GM12891 (cell line): ENCODE results near the gene PSMD9.
"Not testable (repeated sequence)": the region's sequence is repeated elsewhere in the genome, so short reads cannot be mapped to it uniquely, and the experiment has no call there.

Source experiments
- DNase-seq: peaks from one replicate; pipeline ENCODE4 v3.0.0; 2011; ENCODE audit warnings: low spot score; ENCODE audit not compliant: insufficient read length
- FAIRE-seq: peaks from 2 replicates; lab custom pipeline; 2011; peaks lifted over from hg19 to GRCh38; lab: Jason Lieb, UNC
- PAX5 ChIP-seq: IDR thresholded peaks from 2 replicates; pipeline ENCODE4 v1.6.1; 2011; ENCODE audit warnings: low read length, moderate library complexity, mild to moderate bottlenecking; ENCODE audit not compliant: insufficient read depth, severe bottlenecking
- POLR2A ChIP-seq: IDR thresholded peaks from 2 replicates; pipeline ENCODE4 v1.6.1; 2011; ENCODE audit warnings: low read depth, low read length, control low read depth
- POLR2AphosphoS5 ChIP-seq: IDR thresholded peaks from 2 replicates; pipeline ENCODE4 v1.6.1; 2011; ENCODE audit warnings: low read depth, low read length, control low read depth
- POU2F2 ChIP-seq: IDR thresholded peaks from 2 replicates; pipeline ENCODE4 v1.6.1; 2011; ENCODE audit warnings: low read depth, mild to moderate bottlenecking, control low read depth, low read length, moderate library complexity
- SPI1 ChIP-seq: IDR thresholded peaks from 2 replicates; pipeline ENCODE4 v1.6.1; 2011; ENCODE audit warnings: low read depth, low read length, control low read depth
- TAF1 ChIP-seq: IDR thresholded peaks from 2 replicates; pipeline ENCODE4 v1.6.1; 2011; ENCODE audit warnings: low read depth, low read length, control low read depth

PSMD9 gene

DNA sequence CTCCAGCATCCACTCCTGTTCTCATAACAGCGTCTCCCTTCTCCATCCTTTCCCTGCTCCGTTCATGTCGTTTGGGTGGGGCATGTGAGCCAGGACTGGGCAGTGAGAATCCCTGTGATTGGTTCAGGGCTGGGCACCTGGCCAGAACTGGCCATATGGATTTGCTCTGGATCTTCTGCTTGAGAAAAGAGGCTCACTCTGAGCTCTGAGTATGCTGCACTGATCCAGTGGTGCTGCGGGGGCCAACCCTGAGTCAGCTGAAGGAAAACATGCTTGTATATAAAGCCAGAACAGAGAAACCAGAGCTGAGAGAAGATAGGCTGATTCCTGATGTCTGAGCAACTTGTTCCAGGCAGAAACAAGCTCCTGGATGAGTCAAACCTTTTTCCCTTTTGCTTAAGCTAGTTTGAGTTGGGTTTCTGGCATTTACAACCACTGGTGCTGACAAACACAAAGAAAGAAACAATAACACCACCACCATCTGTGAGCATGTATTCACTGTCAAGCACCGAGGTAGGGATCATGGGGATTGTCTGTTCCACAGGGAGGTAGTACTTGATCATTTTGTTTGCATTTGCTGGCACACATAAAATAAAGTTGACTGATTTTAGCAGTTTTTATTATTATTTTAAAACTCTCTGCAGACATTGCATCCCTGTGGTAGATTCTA, 15.9 kb upstream of the PSMD9 start:
- no peak for DNase-seq
- FAIRE-seq = no peak
- TF ChIP-seq POLR2AphosphoS5 = no peak
- no peak for TF ChIP-seq SPI1
- TF ChIP-seq PAX5 = no peak
- no peak for TF ChIP-seq TAF1

- no peak for TF ChIP-seq POLR2A
- no peak for TF ChIP-seq POU2F2
- FAIRE-seq (no peak), DNase-seq (no peak)
Measured at GRCh38 chr12:121873216-121873569, 15.4 kb upstream of the PSMD9 start.

GRCh38 chr12:121874071-121874470, 14.5 kb upstream of the PSMD9 start:
- FAIRE-seq (no peak), DNase-seq (no peak)
- TF ChIP-seq TAF1 = no peak
- no peak for TF ChIP-seq POU2F2
- TF ChIP-seq SPI1 = no peak
- TF ChIP-seq POLR2A = no peak
- TF ChIP-seq PAX5 = no peak
- no peak for TF ChIP-seq POLR2AphosphoS5

GRCh38 chr12:121875582-121875981, 13.0 kb upstream of the PSMD9 start:
- TF ChIP-seq POLR2AphosphoS5 (no peak), POLR2A (no peak), TAF1 (no peak), PAX5 (no peak), SPI1 (no peak), POU2F2 (no peak)
- DNase-seq (no peak), FAIRE-seq (no peak)

GRCh38 chr12:121876080-121876447, 12.5 kb upstream of the PSMD9 start:
- FAIRE-seq, DNase-seq: not testable (repeated sequence)

DNA sequence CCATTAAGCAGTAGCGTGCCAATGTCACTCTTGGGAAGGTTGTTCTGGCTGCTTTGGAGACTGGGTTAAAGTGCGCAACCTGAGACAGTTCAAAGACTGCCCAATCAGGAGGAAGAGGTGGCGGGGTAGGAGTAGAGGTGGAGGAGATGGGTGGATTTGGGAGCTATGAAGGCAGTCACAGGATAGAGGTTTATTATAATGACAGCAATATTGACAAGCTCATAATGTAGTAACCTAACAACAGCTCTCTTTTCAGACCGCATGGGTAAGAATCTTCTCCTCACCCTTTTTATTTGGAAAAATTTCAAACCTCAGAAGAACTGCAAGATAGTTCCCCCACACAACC, 5.3 kb upstream of the PSMD9 start:
- no peak for FAIRE-seq
- no peak for TF ChIP-seq POLR2A
- no peak for TF ChIP-seq POU2F2
- no peak for TF ChIP-seq PAX5
- DNase-seq = no peak

GRCh38 chr12:121885129-121885528, 3.5 kb upstream of the PSMD9 start:
- FAIRE-seq, DNase-seq: not testable (repeated sequence)

- FAIRE-seq (no peak), DNase-seq (no peak)
- TF ChIP-seq POLR2AphosphoS5 (no peak), POU2F2 (no peak)
Measured at GRCh38 chr12:121888083-121888477, 510 bp upstream of the PSMD9 start.

DNA sequence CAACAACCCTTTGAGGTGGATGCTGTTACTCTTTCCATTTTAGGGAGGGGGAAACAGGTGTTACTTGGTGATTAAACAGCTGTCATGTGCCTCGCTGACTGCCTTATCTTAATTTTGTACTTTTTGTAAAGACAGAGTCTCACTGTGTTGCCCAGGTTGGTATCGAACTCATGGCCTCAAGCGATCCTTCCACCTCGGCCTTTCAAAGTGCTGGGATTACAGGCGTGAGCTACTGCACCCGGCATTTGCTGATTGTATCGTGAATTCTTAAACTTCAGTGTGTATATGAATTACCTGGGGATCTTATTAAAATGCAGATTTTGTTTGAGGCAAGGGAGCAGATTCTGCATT, 659 bp downstream of the PSMD9 start:
- FAIRE-seq = no peak
- DNase-seq = no peak
- TF ChIP-seq PAX5 = no peak
- no peak for TF ChIP-seq TAF1
- no peak for TF ChIP-seq POLR2A
- no peak for TF ChIP-seq SPI1
- no peak for TF ChIP-seq POLR2AphosphoS5
- no peak for TF ChIP-seq POU2F2

GRCh38 chr12:121889661-121890060, 1.1 kb downstream of the PSMD9 start:
- DNase-seq, FAIRE-seq: not testable (repeated sequence)

DNA sequence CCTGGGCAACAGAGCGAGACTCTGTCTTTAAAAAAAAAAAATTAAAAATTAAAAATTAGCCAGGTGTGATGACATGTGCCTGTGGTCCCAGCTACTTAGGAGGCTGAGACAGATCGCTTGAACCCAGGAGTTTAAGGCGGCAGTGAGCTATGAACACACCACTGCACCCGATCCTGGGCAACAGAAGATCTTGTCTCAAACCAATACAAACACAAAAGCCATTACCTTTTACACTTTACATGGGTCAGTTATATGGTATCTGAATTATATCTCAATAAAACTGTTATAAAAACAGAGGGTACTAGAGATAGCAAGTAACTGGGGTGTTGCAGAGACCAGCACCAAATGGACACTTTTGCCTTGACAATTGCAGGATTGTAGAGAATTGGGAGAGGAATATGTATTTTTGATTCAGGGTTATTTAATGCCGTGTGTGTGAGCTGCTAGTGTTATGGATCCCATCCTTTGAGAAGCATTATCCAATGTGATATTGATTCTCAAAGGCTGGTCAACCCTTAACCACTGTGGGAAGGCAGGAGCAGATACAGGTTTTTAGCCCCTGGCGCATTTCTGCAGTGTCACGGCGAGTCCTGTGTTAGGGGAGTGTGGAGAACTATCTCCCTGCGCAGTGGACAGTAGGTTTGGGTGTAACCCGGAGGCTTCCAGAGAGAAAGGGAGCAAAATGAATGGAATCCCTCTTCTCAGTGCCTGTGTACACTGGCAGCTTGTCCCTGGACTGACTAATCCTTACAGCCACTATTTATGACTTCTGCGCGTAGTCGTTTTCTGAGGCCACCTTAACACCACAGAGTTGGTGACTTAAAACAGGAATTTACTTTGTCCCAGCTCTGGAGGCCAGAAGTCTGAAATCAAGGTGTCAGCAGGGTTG, 4.3 kb downstream of the PSMD9 start:
- DNase-seq (no peak), FAIRE-seq (no peak)
- TF ChIP-seq PAX5 = no peak
